ENCODE measurements around the gene C19orf44.
"Not testable (repeated sequence)": the region's sequence is repeated elsewhere in the genome, so short reads cannot be mapped to it uniquely, and the experiment has no call there.

Gene C19orf44

GRCh38 chr19:16544473-16545231 is 48.5 kb downstream of the C19orf44 start:
- no peak overlapping the region for H3K4me3 ChIP-seq (ENCODE audit: low read depth, low read length)
- in situ Hi-C loops (cut with HindIII; ENCODE audit: low sequenced_read_pairs) = no loop called here
- TF ChIP-seq, protein P1, sequence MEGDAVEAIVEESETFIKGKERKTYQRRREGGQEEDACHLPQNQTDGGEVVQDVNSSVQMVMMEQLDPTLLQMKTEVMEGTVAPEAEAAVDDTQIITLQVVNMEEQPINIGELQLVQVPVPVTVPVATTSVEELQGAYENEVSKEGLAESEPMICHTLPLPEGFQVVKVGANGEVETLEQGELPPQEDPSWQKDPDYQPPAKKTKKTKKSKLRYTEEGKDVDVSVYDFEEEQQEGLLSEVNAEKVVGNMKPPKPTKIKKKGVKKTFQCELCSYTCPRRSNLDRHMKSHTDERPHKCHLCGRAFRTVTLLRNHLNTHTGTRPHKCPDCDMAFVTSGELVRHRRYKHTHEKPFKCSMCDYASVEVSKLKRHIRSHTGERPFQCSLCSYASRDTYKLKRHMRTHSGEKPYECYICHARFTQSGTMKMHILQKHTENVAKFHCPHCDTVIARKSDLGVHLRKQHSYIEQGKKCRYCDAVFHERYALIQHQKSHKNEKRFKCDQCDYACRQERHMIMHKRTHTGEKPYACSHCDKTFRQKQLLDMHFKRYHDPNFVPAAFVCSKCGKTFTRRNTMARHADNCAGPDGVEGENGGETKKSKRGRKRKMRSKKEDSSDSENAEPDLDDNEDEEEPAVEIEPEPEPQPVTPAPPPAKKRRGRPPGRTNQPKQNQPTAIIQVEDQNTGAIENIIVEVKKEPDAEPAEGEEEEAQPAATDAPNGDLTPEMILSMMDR (IDR thresholded peaks at IDR 0.05; ENCODE audit: low read depth, low read length) = no peak
- no peak for DNase-seq (ENCODE audit: low read depth, low spot score)

GRCh38 chr19:16548956-16549355 is 52.8 kb downstream of the C19orf44 start:
- no peak for DNase-seq (ENCODE audit: low read depth, low spot score)
- H3K4me3 ChIP-seq (ENCODE audit: low read depth, low read length) = no peak overlapping the region
- TF ChIP-seq, protein P1 (IDR thresholded peaks at IDR 0.05; ENCODE audit: low read depth, low read length) = no peak
- in situ Hi-C loops (cut with HindIII; ENCODE audit: low sequenced_read_pairs) = no loop called here

DNA sequence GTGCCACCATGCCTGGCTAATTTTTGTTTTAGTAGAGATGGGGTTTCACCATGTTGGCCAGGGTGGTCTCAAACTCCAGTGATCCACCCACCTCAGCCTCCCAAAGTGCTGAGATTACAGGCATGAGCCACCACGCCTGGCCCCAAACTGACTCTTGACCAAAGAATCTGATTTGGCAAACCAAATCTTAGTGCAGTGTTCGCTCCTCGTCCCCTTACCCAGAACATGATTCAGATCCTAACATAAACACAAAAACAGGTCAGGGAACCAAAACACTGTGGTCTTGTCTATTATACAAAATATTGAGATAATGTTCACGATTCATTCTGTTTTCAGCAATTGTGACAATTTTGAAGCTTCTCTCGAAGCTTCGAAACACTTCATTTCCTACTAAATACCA is 55.7 kb downstream of the C19orf44 start:
- H3K4me3 ChIP-seq (ENCODE audit: low read depth, low read length); in situ Hi-C loops (cut with HindIII; ENCODE audit: low sequenced_read_pairs); DNase-seq (ENCODE audit: low read depth, low spot score): not testable (repeated sequence)

GRCh38 chr19:16554776-16555175 is 58.6 kb downstream of the C19orf44 start:
- TF ChIP-seq, protein P1 (IDR thresholded peaks at IDR 0.05; ENCODE audit: low read depth, low read length) = no peak
- no peak for DNase-seq (ENCODE audit: low read depth, low spot score)
- in situ Hi-C loops (cut with HindIII; ENCODE audit: low sequenced_read_pairs) = no loop called here
- no peak overlapping the region for H3K4me3 ChIP-seq (ENCODE audit: low read depth, low read length)

DNA sequence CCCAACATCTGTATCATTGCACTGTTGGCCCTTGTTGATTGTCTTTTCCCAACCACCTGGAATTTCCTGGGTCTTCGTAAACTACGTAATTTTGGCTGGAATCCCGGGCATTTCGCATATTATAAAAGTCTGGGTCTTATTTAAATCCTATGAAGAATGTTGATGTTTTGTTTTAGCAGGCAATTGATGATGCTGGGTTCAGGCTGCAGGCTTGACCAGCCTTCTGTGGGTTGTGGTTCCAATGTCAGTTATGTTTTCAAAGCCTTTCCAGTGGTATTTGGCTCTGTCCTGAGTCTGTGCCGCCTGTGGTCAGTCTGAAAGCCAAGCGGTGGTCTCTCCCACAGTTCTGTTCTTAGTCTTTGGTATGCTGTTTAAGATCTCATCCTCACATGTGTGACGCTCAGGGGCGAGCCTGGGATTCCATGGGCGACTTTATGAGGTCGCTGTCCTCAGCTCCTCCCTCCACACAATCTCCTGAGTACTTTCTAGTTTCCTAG is 63.6 kb downstream of the C19orf44 start:
- TF ChIP-seq, protein P1 (IDR thresholded peaks at IDR 0.05; ENCODE audit: low read depth, low read length) = no peak
- no peak overlapping the region for H3K4me3 ChIP-seq (ENCODE audit: low read depth, low read length)
- in situ Hi-C loops (cut with HindIII; ENCODE audit: low sequenced_read_pairs) = no loop called here
- peak; percentile 28 for DNase-seq (ENCODE audit: low read depth, low spot score)

- no peak for DNase-seq (ENCODE audit: low read depth, low spot score)
- in situ Hi-C loops (cut with HindIII; ENCODE audit: low sequenced_read_pairs) = no loop called here
- TF ChIP-seq, protein P1 (IDR thresholded peaks at IDR 0.05; ENCODE audit: low read depth, low read length) = no peak
- H3K4me3 ChIP-seq (ENCODE audit: low read depth, low read length) = no peak overlapping the region
Measured at GRCh38 chr19:16561382-16561781, 65.2 kb downstream of the C19orf44 start.

DNA sequence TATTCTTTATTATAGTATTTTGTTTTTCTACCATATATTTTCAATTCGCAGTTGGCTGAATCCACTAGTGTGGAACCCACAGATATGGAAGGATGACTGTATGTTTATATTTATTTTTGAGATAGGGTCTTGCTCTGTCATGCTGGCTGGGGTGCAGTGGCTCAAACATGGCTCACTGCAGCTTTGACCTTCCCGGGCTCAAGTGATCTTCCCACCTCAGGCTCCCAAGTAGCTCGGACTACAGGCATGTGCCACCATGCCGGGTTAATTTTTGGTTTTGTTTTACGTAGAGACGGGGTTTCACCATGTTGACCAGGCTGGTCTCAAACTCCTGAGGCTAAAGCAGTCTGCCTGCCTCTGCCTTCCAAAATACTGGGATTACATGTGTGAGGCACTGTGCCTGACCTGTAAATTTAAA is 66.4 kb downstream of the C19orf44 start:
- H3K4me3 ChIP-seq (ENCODE audit: low read depth, low read length) = no peak overlapping the region
- TF ChIP-seq, protein P1 (IDR thresholded peaks at IDR 0.05; ENCODE audit: low read depth, low read length) = no peak
- in situ Hi-C loops (cut with HindIII; ENCODE audit: low sequenced_read_pairs) = no loop called here
- DNase-seq (ENCODE audit: low read depth, low spot score) = no peak

Measured in astrocyte of the spinal cord (primary cell).